Right renal pelvis (tissue), 4 donors: ENCODE data around the gene NARS2. TPM values are rescaled to one million over a fixed set of nuclear protein-coding genes. Genes with fewer than 3 reads are reported as not detected.

Experiments
- DNase-seq, 4 donors: peaks; one replicate each; pipeline ENCODE4 v3.0.0-alpha.2; 2013; ENCODE audit warnings: low read depth in 4 of 4, low spot score in 3 of 4, missing footprints in 1 of 4
- polyA plus RNA-seq, 4 donors: library from polyadenylated mRNA; unstranded; fragments of 120-200 nt; gene quantifications; one replicate each; pipeline ENCODE4 v1.2.1, GENCODE V29; 2013; ENCODE audit not compliant: insufficient read length in 4 of 4

Gene NARS2
- polyA plus RNA-seq, 4 donors: 38.5 to 56.6 (median 50.4) TPM

DNA sequence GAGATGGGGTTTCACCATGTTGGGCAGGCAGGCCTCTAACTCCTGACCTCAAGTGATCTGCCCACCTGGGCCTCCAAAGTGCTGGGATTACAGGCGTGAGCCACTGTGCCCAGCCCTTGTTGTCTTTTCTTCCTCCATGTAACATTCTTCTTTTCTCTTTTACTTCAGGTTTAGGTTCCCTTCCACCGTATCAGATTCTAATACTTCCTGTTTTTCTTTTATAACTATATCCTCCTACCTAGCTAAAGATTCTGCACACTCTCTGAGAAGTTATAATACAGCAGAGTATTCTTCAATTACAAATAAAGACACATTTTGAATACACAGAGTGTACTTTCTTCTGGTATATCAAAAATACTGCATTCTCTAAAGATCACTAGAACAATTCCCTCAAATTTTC is 123.8 kb downstream of the NARS2 start:
- no peak for DNase-seq

DNA sequence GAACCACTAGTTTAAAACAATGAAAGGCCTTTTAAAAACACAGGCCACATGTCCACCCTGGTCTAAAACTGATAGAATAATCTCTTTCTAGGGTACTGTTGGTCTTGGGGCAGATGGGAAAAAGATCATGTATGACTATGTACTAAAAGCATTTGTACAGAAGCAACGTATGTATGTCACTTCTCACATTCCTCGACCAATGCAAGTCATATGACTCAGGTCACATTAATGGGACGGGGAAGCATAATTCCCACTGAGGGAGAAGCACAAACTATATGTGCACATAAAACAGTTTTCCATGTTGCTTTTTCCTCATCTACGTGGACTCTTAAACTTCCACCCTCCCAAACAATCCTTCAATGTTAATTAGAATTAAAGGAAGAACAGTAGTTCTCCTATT is 124.8 kb downstream of the NARS2 start:
- DNase-seq: no peak

DNA sequence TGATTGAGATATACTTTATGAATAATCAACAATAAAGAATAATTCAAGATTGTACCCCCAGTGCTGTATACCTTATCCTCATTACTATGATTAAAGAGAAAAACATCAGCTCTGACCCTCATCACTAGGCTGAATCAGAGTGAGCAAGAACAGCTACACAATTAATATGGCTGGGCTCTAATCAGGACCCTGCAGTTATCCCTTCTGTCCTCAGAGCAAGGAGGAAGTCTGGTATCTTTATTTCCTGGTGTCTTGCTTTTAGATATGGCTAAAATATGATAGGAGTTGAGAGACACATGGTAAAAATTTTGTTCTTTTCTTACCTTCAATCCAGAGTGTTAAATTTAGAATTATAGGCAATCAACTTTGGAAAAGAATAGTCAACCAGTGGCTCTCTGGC is 128.5 kb downstream of the NARS2 start:
- no peak for DNase-seq

DNA sequence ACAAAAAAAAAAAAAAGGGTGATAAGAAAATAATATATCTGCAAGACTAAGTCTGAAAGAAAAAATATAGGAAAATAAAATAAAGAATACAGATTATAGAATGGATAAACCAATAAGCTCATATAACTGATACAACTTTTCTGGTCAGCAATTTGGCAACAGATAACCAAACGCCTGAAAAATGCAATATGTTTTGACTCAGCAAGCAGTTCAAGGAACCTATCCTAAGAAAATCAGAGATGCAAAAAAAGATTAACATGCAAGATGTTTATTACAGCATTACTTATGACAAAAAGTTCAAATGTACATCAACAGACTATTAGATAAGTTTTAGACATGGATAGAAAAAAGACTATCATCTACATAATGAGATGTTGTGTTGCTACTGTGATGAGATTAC is 129.9 kb downstream of the NARS2 start:
- no peak for DNase-seq

DNA sequence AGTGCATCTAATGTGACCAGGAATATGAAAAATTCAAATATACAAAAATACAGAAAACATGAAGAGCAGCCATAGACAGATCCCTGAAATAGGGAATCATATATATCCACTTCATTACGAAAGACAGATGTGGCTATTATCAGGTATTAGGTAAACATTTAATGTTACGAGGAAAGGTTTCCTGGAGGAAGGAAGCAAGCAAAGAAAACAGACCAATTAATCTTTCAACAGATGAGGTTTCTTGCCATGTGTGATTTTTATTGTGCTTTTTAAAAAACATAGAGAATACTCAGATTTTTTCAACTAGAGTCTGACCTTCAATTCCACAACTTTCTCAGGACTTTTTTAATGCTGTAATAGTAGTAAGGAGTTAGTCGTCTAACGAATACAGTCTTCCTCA is 132.7 kb downstream of the NARS2 start:
- no peak for DNase-seq

DNA sequence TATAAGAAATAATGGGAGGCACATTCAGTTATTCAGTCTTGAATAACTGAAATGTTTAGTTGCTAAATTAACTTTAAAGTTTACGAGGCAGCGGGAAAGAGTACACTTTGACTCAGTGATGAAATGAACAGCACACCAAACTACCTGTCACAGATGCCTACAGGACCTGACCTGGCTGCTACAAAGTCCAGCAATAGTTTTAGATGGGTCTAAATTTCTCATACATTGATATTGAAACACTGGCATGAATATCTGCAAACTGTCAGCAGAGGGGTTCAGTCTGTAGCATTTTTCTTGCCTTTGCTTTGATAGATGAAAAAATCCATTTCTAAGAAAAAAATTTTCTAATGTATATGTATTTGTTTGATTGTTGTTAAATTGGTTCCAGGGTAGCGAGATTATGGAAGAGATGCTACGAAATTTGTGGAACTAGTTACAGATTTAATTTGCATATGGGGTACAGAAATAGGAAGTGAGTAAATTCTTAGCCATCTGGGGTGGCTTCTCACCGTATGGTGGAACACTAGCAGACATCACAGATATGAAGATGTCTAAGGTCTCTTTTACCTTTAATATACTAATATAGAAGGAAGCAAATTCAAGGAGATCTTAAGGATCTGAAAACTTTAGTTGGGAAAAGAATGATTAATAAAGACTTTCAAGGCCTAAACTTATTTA is 136.2 kb downstream of the NARS2 start:
- DNase-seq: no peak

DNA sequence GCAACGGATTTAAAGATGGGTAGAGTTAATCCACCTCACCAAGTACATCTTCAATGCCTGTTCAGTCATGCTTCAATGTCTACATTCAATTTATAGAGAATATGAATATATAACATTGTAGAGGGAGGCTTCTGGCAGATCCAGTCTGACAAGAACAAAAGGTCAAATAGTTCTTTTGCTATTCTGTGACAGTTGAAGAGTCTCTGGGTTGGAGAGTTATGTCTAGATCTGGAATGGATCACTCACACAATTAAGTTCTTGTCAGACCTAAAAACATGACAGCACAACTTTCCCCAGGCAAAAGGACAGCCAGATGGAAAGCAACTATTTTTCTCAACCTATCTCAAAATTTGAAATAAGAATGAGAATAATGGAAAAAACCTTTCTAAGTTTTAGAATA is 141.7 kb downstream of the NARS2 start:
- DNase-seq: no peak

DNA sequence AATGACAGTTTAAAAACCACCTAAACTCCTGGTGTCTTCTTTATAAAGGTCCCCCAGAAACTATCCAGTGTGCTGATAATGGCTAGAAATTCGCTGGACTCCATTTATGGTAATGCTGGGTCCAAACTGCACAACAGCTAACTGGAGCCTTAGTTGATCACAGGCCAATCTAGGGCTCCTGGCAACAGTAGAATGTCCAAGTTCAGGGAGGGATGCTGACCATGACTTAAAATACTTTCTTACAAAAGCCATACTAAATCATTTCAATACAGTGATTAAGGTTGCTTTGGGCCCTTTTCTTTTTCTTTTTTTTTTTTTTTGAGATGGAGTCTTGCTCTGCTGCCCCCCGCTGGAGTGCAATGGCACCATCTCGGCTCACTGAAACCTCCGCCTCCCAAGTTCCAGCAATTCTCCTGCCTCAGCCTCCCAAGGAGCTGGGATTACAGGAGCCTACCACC is 142.6 kb downstream of the NARS2 start:
- no peak for DNase-seq

DNA sequence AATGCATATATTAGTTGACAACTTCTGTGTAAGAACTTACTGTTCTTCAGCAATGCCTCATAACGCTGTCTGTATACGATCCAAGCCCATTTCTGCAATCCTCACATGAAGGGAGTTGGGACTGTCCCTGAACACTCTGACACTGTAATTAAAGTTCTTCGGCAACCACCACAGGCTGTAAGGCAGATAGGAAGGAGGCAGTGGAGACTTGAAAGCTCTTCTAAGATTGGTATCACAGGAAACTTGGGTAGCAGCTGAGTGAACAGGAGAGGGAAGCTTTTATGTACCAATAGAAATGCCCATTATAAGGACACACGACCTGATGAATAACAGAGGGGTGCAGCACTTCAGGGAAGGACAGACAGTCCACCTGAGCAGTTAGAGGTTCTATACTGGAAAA is 145.0 kb downstream of the NARS2 start:
- DNase-seq: no peak

DNA sequence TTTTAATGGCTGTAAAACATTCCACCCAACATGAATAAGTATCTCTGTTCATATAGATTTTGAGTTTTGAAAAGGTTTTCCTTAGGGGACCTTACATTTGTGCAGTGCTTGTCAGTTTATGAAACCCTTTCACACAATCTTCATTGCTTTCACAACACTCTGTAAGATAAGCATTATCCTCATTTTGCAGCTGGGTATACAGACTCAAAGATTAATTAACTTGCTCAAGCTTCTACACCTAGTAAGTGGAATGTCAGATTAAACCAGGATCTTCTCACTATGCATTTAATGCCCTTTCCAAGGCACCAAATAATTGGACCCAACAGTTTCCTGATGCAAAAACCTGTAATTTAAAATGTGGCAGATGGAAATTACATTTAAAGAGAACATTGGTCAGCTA is 145.5 kb downstream of the NARS2 start:
- no peak for DNase-seq

DNA sequence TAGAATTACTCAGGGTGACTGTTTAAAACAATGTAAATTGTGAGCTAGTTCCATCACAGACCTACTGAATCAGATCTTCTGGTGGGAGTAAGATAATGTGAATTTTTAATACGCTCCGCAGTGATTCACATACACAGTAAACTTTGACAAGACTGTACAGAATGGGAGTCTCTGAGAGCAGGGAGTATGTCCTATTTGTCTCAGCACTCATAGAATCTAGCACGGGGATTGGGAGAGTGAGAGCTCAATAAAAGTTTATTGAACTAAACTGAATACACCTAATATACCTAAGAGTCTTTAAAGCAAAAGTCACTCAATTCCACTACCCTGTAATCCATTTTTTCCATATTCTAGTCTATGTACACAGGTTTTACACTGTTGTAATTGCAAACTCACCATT is 145.9 kb downstream of the NARS2 start:
- no peak for DNase-seq

DNA sequence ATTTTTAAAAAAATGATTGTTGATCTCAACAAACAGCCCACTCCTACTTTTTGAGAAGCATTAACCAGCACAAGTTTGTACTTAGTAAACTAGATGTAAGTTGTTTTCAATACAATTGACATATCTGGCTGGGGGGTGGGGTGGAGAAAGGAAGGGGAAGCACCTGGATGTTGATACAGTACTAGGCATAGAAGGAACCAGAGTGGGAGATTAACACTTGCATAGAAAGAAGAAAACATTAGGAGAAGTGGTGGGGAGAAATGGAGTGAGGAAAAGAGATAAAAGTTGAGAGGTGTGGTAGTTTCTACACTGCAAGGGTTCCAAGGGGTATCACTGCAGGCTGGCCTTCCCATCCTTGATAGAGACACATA is 146.4 kb downstream of the NARS2 start:
- no peak for DNase-seq

DNA sequence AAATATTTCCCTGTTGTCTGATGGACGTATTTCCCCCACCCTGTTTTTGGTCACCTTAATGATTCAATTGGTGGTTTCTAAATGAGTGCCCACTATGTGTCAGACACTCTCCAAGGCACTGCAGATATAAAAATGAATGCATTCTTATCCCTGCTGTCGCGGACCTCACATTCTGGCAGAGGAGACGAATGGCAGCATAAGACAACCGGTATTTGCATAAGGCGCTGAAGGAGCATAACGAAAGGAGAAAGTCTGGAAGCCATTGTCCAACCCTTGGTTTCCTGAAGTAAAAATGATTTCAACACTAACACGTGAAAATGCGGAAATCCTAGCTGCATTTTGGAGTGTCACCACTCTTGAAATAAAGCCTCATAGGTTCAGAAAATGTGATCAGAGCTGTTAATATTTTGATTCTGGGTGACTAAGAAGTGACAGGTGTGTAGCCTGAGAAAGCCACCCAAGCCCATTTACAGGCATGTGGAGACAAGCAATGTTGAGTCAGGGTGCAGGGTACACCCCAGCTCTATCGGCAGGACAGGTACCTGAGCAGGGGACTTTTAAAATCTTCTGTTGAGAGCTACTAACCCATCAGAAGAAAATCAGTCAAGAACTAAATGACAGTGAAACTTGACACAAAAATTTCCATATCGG is 146.9 kb downstream of the NARS2 start:
- DNase-seq: no peak

DNA sequence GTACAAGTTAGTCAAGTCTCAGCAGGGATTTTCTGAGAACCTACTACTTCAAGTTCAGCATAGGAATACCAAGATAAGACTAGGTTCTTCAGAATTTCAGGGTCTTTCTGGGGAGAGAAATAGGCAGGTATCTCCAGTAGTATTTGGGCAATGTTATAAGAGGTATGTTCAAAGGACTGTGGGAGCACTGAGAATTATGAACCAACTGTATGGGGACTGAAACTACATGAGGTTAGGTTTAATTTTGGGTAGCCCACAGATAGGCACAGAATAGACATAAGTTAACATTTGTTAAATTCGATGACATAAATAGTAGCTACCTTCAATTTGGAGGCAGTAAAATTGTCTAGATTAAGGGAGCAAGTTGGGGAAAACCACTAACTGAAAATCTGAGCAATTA is 147.8 kb downstream of the NARS2 start:
- no peak for DNase-seq

DNA sequence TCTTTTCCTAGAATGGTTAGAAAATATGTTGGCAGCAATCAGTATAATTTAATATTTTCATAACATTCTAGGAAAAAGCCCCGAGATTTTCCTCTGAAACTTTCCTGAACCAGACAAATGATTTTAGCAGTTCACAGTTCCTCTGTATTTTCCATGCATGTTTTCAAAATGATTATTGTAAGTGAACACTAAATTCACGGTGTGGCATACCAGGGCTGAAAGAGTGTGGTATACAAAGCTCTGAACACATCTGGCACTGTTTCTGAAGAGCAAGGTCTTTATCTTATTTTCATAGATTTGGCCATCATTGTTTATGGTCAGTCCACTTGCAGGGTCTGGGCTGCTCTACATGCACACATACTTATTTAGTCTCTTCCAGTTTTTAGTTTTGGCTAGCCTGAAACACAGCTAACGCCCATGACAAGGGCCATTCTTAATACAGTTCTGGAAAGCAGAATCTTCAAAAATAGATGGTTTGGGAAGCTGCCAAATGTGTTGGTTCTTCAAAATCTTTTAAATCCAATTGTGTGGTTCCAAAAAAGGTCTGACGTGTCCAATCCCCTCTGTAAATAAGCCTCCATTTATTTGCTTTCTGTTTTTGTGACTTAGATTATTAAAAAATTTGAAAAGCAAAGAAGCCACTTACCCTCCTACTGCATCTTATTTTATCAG is 149.1 kb downstream of the NARS2 start:
- DNase-seq: no peak

DNA sequence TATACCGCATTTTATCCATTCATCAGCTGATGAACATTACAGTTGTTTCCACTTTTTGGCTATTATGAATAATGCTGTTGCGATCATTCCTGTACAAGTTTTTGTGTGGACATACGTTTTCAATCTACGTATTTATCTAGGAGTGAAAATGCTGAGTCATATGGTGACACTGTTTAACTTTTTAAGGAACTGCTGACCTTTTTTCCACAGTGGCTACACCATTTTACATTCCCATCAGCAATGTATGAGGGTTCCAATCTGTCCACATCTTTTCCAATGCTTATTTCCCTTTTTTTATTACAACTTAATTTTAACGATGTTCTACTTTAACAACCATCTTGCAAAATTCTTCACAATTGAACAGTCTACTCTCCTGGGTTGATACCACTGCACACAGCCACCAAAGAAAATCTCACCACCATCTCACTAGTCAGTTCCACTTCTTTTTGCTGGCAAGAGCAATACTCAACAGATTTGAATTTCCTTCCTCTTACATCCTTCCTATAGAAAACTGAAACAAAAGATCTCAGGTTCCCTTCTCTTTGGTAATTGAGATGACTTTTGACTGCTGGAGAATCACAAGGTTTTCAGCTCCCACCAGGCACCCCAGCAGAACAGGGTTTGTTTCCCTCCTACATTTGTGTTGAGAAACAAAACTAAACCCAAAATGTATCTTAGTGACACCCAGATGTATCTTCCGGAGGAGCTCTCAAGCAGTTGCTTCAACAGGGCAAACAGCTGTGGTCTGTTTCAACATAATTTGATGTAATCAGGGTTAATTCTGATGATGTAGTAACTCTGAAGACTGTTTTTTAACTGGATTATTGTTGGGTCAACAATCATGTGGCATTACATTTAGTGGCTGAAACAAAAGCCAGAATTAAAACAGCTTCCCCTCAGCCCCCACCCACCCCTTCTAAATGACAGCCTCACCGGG is 150.1 kb downstream of the NARS2 start:
- no peak for DNase-seq

DNA sequence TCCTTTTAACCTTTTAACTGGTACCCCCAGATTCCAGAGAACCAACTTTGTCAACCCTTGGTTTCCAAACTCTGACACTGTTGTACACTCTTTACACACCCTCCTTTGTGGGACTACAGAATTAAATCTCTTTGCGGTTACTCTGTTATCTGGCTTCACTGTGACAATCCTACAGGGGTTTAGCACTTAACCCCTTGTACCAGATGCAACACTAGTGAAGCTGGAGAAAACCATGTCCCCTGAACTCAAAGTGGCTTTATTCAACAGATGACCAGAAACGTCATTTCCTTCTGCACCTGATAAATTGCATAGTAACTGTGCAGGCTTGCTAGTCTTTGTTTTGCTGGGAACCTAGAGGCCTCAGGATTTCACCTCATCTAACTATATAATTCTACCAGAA is 151.4 kb downstream of the NARS2 start:
- DNase-seq: no peak

DNA sequence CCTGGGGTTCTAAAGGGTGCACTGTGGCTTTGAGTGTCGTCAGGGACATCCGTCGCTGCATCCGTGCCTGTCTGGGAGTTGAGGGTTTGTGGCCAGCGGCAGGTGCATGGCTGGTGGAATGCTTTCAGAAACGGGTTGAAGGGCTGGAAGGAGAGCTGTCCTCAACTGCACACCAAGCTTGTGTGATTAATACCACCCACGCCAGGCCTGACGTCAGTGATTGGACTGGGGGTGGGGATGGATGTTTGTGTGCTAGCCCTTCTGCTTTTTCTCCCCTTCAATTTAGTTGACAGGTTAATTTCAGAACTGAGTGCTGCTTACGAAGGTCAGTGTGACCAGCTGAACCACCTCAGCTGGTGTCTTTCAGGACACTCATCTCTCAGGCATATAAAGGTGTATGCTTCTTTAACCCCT is 153.9 kb downstream of the NARS2 start:
- DNase-seq: peak in 1 of 4 donors; percentile 33

DNA sequence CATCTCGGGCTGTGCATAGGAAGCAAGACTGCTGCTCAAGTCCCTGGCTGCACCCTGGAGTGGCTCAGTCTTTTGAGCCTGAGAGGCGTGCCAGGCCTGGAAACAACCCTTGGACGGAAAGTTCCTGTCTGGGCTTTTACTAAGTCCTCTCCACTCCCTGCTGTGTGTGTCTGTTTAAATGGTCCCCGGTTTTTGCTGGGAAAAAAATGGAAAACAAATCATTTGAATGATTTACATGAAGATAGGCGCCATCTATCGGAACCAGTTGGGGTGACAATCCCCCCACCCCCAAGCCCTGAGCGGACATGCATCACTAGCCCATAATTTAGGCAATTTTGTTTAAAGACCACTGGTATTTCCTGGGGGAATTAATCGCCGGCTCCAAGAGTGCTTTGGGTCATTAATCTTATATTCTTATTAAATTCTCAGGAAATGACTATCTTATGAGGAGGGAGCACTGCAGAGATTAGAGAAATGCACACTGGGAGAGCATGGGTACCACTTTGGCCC is 154.4 kb downstream of the NARS2 start:
- peak in 3 of 4 donors; percentile 68 to 72 (median 72) for DNase-seq

DNA sequence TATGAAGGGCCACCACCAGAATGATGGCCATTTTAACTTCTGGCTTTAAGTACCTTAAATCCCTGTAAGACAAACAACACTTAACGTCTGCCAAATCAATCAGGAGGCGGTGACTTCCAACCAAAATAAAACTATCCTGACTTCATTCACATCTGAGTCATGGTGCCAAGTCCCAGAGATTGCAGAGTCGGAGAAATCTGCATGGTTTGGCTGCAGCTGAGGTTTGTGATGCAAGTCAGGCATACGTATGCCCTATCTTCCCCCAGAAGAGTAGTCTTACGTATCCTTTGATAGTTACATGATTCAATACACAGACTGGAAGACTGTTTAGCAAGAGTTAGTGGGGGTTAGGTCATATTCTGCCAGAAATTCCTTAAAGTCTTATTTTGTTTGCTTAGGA is 155.3 kb downstream of the NARS2 start:
- no peak for DNase-seq
